Measurements from ENCODE around the gene UBXN11. TPM values are rescaled to one million over a fixed set of nuclear protein-coding genes. Genes with fewer than 3 reads are reported as not detected.

The UBXN11 gene
- total RNA-seq, 2 donors from 2014 or later: 8.7 to 25.7 TPM

- TF ChIP-seq CTCF (IDR thresholded peaks at IDR 0.05): no peak
- intact Hi-C loops (cut with DNase I): no loop called here
- Histone ChIP-seq H3K9ac (ENCODE audit: low read depth in 2 of 2, low read length in 2 of 2) (no peak overlapping the region), H3K27ac (no peak overlapping the region), H3K4me3 (no peak overlapping the region), H3K27me3 (no peaks in the 10 kb centered on the region), H3K36me3 (peaks cover 5% of the 10 kb centered on the region), H3K9me3 (no peaks in the 10 kb centered on the region), H3K4me1 (no peaks in the 10 kb centered on the region)
- no peak for DNase-seq
Observed at GRCh38 chr1:26259578-26259977, 46.9 kb downstream of the UBXN11 start.

GRCh38 chr1:26259005-26259404 lies 47.4 kb downstream of the UBXN11 start:
- no peak for TF ChIP-seq CTCF (IDR thresholded peaks at IDR 0.05)
- Histone ChIP-seq H3K9me3 (no peaks in the 10 kb centered on the region), H3K27me3 (no peaks in the 10 kb centered on the region), H3K9ac (ENCODE audit: low read depth in 2 of 2, low read length in 2 of 2) (no peak overlapping the region), H3K4me3 (no peak overlapping the region), H3K36me3 (peaks cover 5% of the 10 kb centered on the region), H3K27ac (no peak overlapping the region), H3K4me1 (no peaks in the 10 kb centered on the region)
- DNase-seq: no peak
- intact Hi-C loops (cut with DNase I): no loop called here

GRCh38 chr1:26257222-26257621 lies 49.2 kb downstream of the UBXN11 start:
- Histone ChIP-seq H3K9me3 (no peaks in the 10 kb centered on the region), H3K27me3 (no peaks in the 10 kb centered on the region), H3K27ac (no peak overlapping the region), H3K4me1 (no peaks in the 10 kb centered on the region), H3K36me3 (peaks cover 5% of the 10 kb centered on the region), H3K4me3 (no peak overlapping the region), H3K9ac (ENCODE audit: low read depth in 2 of 2, low read length in 2 of 2) (no peak overlapping the region)
- TF ChIP-seq CTCF (IDR thresholded peaks at IDR 0.05): no peak
- intact Hi-C loops (cut with DNase I): no loop called here
- no peak for DNase-seq

GRCh38 chr1:26254404-26254803 lies 52.0 kb downstream of the UBXN11 start:
- Histone ChIP-seq H3K4me1 (no peaks in the 10 kb centered on the region), H3K27ac (no peak overlapping the region), H3K9me3 (no peaks in the 10 kb centered on the region), H3K4me3 (no peak overlapping the region), H3K9ac (ENCODE audit: low read depth in 2 of 2, low read length in 2 of 2) (no peak overlapping the region), H3K36me3 (peaks cover 5% of the 10 kb centered on the region), H3K27me3 (no peaks in the 10 kb centered on the region)
- intact Hi-C loops (cut with DNase I): no loop called here
- DNase-seq: no peak
- no peak for TF ChIP-seq CTCF (IDR thresholded peaks at IDR 0.05)

- DNase-seq: no peak
- intact Hi-C loops (cut with DNase I): no loop called here
- Histone ChIP-seq H3K9me3 (no peaks in the 10 kb centered on the region), H3K27ac (no peak overlapping the region), H3K4me1 (no peaks in the 10 kb centered on the region), H3K9ac (ENCODE audit: low read depth in 2 of 2, low read length in 2 of 2) (no peak overlapping the region), H3K4me3 (no peak overlapping the region), H3K36me3 (peaks cover 5% of the 10 kb centered on the region), H3K27me3 (no peaks in the 10 kb centered on the region)
- TF ChIP-seq CTCF (IDR thresholded peaks at IDR 0.05): no peak
Observed at GRCh38 chr1:26252718-26253117, 53.7 kb downstream of the UBXN11 start.

- H3K27ac ChIP-seq: no peak overlapping the region
- H3K27me3 ChIP-seq: no peaks in the 10 kb centered on the region
- H3K4me3 ChIP-seq: no peak overlapping the region
- intact Hi-C loops (cut with DNase I): no loop called here
- no peak for DNase-seq
- no peak for TF ChIP-seq CTCF (IDR thresholded peaks at IDR 0.05)
- H3K4me1 ChIP-seq: peaks cover 11% of the 10 kb centered on the region
- H3K9ac ChIP-seq (ENCODE audit: low read depth in 2 of 2, low read length in 2 of 2): no peak overlapping the region
- no peaks in the 10 kb centered on the region for H3K9me3 ChIP-seq
- H3K36me3 ChIP-seq: no peaks in the 10 kb centered on the region
Observed at GRCh38 chr1:26239936-26240335, 66.5 kb downstream of the UBXN11 start.
